NCI-H1694 (cell line): Measurements from ENCODE around the gene PSMD3.

Source experiments
- DNase-seq: peaks from one replicate; lab custom pipeline; 2025; lab: John Stamatoyannopoulos, UW

PSMD3 gene

GRCh38 chr17:40022497-40022896 is 41.9 kb downstream of the PSMD3 start:
- no peak for DNase-seq

- DNase-seq, result no peak
Observed at GRCh38 chr17:40022961-40023541, 42.4 kb downstream of the PSMD3 start.

- no peak for DNase-seq
Observed at GRCh38 chr17:40023590-40024292, 43.1 kb downstream of the PSMD3 start.

- DNase-seq, result no peak
Observed at GRCh38 chr17:40024901-40025300, 44.3 kb downstream of the PSMD3 start.

GRCh38 chr17:40025559-40025958 is 45.0 kb downstream of the PSMD3 start:
- DNase-seq, result no peak

- peak; percentile 65 for DNase-seq
Observed at GRCh38 chr17:40025991-40026815, 45.6 kb downstream of the PSMD3 start.

- DNase-seq, result peak; percentile 78
Observed at GRCh38 chr17:40026816-40027613, 46.4 kb downstream of the PSMD3 start.

GRCh38 chr17:40027614-40028012 is 47.0 kb downstream of the PSMD3 start:
- DNase-seq, result no peak

- DNase-seq, result no peak
Observed at GRCh38 chr17:40028595-40028994, 48.0 kb downstream of the PSMD3 start.

GRCh38 chr17:40031706-40032105 is 51.1 kb downstream of the PSMD3 start:
- no peak for DNase-seq

- no peak for DNase-seq
Observed at GRCh38 chr17:40032322-40033320, 52.0 kb downstream of the PSMD3 start.

- no peak for DNase-seq
Observed at GRCh38 chr17:40033339-40033738, 52.7 kb downstream of the PSMD3 start.

- no peak for DNase-seq
Observed at GRCh38 chr17:40034426-40035161, 54.0 kb downstream of the PSMD3 start.

GRCh38 chr17:40035162-40035559 is 54.6 kb downstream of the PSMD3 start:
- peak; percentile 60 for DNase-seq

GRCh38 chr17:40038882-40039513 is 58.4 kb downstream of the PSMD3 start:
- DNase-seq, result no peak

GRCh38 chr17:40041196-40041595 is 60.6 kb downstream of the PSMD3 start:
- no peak for DNase-seq
